Thoracic aorta (tissue), 2 donors: Measurements from ENCODE around the gene PM20D2. TPM values are rescaled to one million over a fixed set of nuclear protein-coding genes. Genes with fewer than 3 reads are reported as not detected.

Source experiments
- ATAC-seq: fragments of 150-250 bp; one replicate; pipeline ENCODE4 v1.8.0; 2017; ENCODE audit warnings: low read depth; ENCODE audit not compliant: insufficient number of reproducible peaks, low FRiP score
- DNase-seq: peaks from one replicate; pipeline ENCODE4 v3.0.0-alpha.2; 2020; ENCODE audit warnings: low spot score
- H3K27ac ChIP-seq, 2 donors: fragments of 200-600 bp; sonication (generic); 1 replicate in 1 of 2; 2 replicates in 1 of 2; pipeline ENCODE4 v1.5.1; 2016; ENCODE audit warnings: mild to moderate bottlenecking in 2 of 2, moderate library complexity in 2 of 2
- H3K27me3 ChIP-seq: fragments of 200-600 bp; sonication (generic); replicated peaks from 2 replicates; pipeline ENCODE4 v1.6.0; 2016; ENCODE audit warnings: mild to moderate bottlenecking; ENCODE audit not compliant: insufficient read depth
- H3K36me3 ChIP-seq: fragments of 200-600 bp; sonication (generic); one replicate; pipeline ENCODE4 v1.5.1; 2016
- H3K4me1 ChIP-seq, 2 donors: fragments of 200-600 bp; sonication (generic); 1 replicate in 1 of 2; 2 replicates in 1 of 2; pipeline versions ENCODE4 v1.5.1 to v1.6.0; 2016; ENCODE audit warnings: low read depth in 2 of 2, mild to moderate bottlenecking in 1 of 2; ENCODE audit not compliant: control insufficient read depth in 1 of 2
- H3K4me3 ChIP-seq: fragments of 200-600 bp; sonication (generic); 2 replicates; pipeline ENCODE4 v1.5.1; 2016; ENCODE audit warnings: mild to moderate bottlenecking
- H3K9me3 ChIP-seq: fragments of 200-600 bp; sonication (generic); 2 replicates; pipeline ENCODE4 v1.5.1; 2016
- CTCF ChIP-seq: fragments of 200-600 bp; sonication (generic); IDR thresholded peaks from one replicate; pipeline ENCODE4 v1.5.1; 2019; ENCODE audit warnings: antibody characterized with exemption
- total RNA-seq, 2 donors: library from RNA; depleted of rRNA; stranded (reverse); fragments of >200 nt; gene quantifications; one replicate each; pipeline versions ENCODE4 v1.1.0 to v1.2.3, GENCODE V29; 2016

PM20D2 gene
- total RNA-seq, 2 donors from 2014 or later, result 23.7 to 58.6 TPM

- peaks cover 11 to 46% of the 10 kb centered on the region in 2 donors for H3K4me1 ChIP-seq
- H3K4me3 ChIP-seq, result peak overlapping the region; percentile 90
- no peak for TF ChIP-seq CTCF
- ATAC-seq (no peak), DNase-seq (no peak)
- no peaks in the 10 kb centered on the region for H3K27me3 ChIP-seq
- peak overlapping the region; percentile 88 to 91 for H3K27ac ChIP-seq
- H3K9me3 ChIP-seq, result no peaks in the 10 kb centered on the region
- peaks cover 3% of the 10 kb centered on the region for H3K36me3 ChIP-seq
Observed at GRCh38 chr6:89145091-89145955, 532 bp upstream of the PM20D2 start.

GRCh38 chr6:89146718-89147700 lies 1.2 kb downstream of the PM20D2 start:
- Histone ChIP-seq H3K36me3 (peaks cover 3% of the 10 kb centered on the region), H3K27ac (peak overlapping the region; percentile 88 to 91), H3K4me1 (peaks cover 13 to 44% of the 10 kb centered on the region in 2 donors), H3K27me3 (no peaks in the 10 kb centered on the region), H3K9me3 (no peaks in the 10 kb centered on the region), H3K4me3 (peak overlapping the region; percentile 90)
- DNase-seq, result no peak
- no peak for TF ChIP-seq CTCF
- peak; percentile 52 for ATAC-seq

- Histone ChIP-seq H3K27ac (peak overlapping the region; percentile 10 to 27), H3K4me3 (peak overlapping the region; percentile 90), H3K36me3 (peaks cover 3% of the 10 kb centered on the region), H3K4me1 (peaks cover 13 to 46% of the 10 kb centered on the region in 2 donors), H3K9me3 (no peaks in the 10 kb centered on the region), H3K27me3 (no peaks in the 10 kb centered on the region)
- ATAC-seq (no peak), DNase-seq (no peak)
- no peak for TF ChIP-seq CTCF
Observed at GRCh38 chr6:89148016-89148750, 2.3 kb downstream of the PM20D2 start.

GRCh38 chr6:89154131-89154530 lies 8.3 kb downstream of the PM20D2 start:
- ATAC-seq (no peak), DNase-seq (no peak)
- H3K36me3 ChIP-seq, result peaks cover 14% of the 10 kb centered on the region
- H3K9me3 ChIP-seq, result no peaks in the 10 kb centered on the region
- no peaks in the 10 kb centered on the region for H3K27me3 ChIP-seq
- no peak overlapping the region for H3K4me3 ChIP-seq
- TF ChIP-seq CTCF, result no peak
- H3K4me1 ChIP-seq, result peaks cover 11 to 21% of the 10 kb centered on the region in 2 donors
- H3K27ac ChIP-seq, result no peak overlapping the region
